ENCODE data around the gene RPS17. TPM values are rescaled to one million over a fixed set of nuclear protein-coding genes. Genes with fewer than 3 reads are reported as not detected.

Gene RPS17
- total and polyA plus RNA-seq, 2 donors (not counting 1 experiment from before 2014, with no cell fraction given): 2,297 to 5,877 TPM

DNA sequence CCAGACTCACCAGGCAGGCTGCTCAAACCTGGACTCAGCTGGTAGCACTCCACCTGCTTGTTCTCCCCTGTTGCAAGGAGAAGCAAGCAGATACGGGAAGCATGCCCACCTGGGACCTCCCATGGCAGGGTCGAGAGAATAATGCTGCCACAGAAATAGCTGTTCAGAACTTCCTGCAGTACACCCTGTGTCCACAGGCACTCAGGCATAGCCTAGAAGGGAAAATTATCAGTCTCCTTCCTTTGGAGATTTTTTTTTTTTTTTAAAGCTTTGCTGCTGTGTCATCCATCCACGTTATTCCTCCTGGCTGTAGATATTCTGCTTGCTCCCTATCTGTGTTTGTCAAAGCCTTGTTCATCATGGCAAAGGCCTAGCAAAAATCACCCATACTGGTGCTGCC is 32.7 kb upstream of the RPS17 start:
- Histone ChIP-seq H3K9ac (ENCODE audit: low read length) (no peak overlapping the region), H4K20me1 (ENCODE audit: control insufficient read depth, insufficient read depth, low read length, poor library complexity, severe bottlenecking) (no peaks in the 10 kb centered on the region), H3K4me3 (ENCODE audit: control extremely low read depth in 1 of 5, extremely low read depth in 1 of 5, insufficient read depth in 1 of 5, low read depth in 2 of 5, low read length in 4 of 5) (no peak overlapping the region), H3K27me3 (replicated peaks in 1 of 4; ENCODE audit: control extremely low read depth in 1 of 4, control insufficient read depth in 3 of 4, insufficient read depth in 4 of 4, low read length in 3 of 4) (peaks cover 0 to 16% (median 5%) of the 10 kb centered on the region in 4 experiments), H3K36me3 (replicated peaks in 1 of 2; ENCODE audit: control extremely low read depth in 1 of 2, control insufficient read depth in 1 of 2, extremely low read depth in 1 of 2, insufficient read depth in 2 of 2, low read length in 1 of 2) (no peaks in the 10 kb centered on the region), H3K27ac (ENCODE audit: low read length in 2 of 2) (no peak overlapping the region), H3K79me2 (ENCODE audit: control insufficient read depth, insufficient read depth, low read length) (no peaks in the 10 kb centered on the region), H2AFZ (ENCODE audit: insufficient read depth, low read depth, low read length, poor library complexity, severe bottlenecking) (no peak overlapping the region), H3K4me2 (replicated peaks; ENCODE audit: low read depth, low read length, poor library complexity, severe bottlenecking) (no peak overlapping the region), H3K4me1 (ENCODE audit: control insufficient read depth in 2 of 2, insufficient read depth in 2 of 2, low read length in 2 of 2) (no peaks in the 10 kb centered on the region), H3K9me3 (ENCODE audit: control extremely low read depth in 1 of 3, control insufficient read depth in 2 of 3, insufficient read depth in 1 of 3, low read length in 2 of 3) (no peaks in the 10 kb centered on the region)
- DNase-seq (no peak), ATAC-seq (ENCODE audit: low read depth) (no peak)
- no peak overlapping the region for H3K27ac Mint-ChIP-seq
- POLR2A ChIA-PET: no interaction called here
- H3K9me3 Mint-ChIP-seq (ENCODE audit: insufficient read depth): no peaks in the 10 kb centered on the region
- WGBS (ENCODE audit: insufficient coverage): 54% methylated on average over 3 of the region's 3 CpGs
- peaks cover 37% of the 10 kb centered on the region for H3K27me3 Mint-ChIP-seq
- no peak overlapping the region for H3K4me3 Mint-ChIP-seq
- intact Hi-C loops (cut with micrococcal nuclease): no loop called here
- CTCF ChIA-PET: no interaction called here
- TF ChIP-seq, protein P1, sequence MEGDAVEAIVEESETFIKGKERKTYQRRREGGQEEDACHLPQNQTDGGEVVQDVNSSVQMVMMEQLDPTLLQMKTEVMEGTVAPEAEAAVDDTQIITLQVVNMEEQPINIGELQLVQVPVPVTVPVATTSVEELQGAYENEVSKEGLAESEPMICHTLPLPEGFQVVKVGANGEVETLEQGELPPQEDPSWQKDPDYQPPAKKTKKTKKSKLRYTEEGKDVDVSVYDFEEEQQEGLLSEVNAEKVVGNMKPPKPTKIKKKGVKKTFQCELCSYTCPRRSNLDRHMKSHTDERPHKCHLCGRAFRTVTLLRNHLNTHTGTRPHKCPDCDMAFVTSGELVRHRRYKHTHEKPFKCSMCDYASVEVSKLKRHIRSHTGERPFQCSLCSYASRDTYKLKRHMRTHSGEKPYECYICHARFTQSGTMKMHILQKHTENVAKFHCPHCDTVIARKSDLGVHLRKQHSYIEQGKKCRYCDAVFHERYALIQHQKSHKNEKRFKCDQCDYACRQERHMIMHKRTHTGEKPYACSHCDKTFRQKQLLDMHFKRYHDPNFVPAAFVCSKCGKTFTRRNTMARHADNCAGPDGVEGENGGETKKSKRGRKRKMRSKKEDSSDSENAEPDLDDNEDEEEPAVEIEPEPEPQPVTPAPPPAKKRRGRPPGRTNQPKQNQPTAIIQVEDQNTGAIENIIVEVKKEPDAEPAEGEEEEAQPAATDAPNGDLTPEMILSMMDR (IDR thresholded peaks at IDR 0.05): no peak
- TF ChIP-seq EZH2 (IDR thresholded peaks at IDR 0.05; ENCODE audit: borderline replicate concordance, insufficient read depth, low read depth, low read length, poor library complexity, severe bottlenecking): no peak
- H3K4me1 Mint-ChIP-seq: no peaks in the 10 kb centered on the region

DNA sequence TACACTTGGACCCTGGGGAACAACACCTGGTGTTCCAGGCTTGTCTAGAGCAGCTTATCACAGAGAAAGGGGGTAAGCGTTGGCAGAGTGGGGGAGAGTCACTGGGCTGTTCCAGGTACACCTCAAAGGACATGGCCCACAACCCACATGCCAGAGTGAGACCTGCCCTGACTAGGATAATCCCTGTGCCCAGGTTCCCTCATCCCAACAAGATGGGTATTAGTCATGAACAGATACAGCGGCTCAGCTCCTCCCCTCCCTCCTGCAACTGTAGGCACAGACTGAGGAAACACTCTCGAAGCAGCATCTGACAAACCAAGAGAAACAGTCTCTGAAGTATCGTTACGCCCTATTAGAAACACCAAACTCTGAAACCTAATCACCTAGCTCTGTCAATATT is 32.1 kb upstream of the RPS17 start:
- Mint-ChIP-seq H3K9me3 (ENCODE audit: insufficient read depth) (no peaks in the 10 kb centered on the region), H3K4me1 (no peaks in the 10 kb centered on the region), H3K27ac (no peak overlapping the region), H3K4me3 (no peak overlapping the region), H3K27me3 (peaks cover 37% of the 10 kb centered on the region)
- no peak for ATAC-seq (ENCODE audit: low read depth)
- DNase-seq: no peak
- Histone ChIP-seq H3K27me3 (replicated peaks in 1 of 4; ENCODE audit: control extremely low read depth in 1 of 4, control insufficient read depth in 3 of 4, insufficient read depth in 4 of 4, low read length in 3 of 4) (peaks cover 0 to 16% (median 5%) of the 10 kb centered on the region in 4 experiments), H3K4me2 (replicated peaks; ENCODE audit: low read depth, low read length, poor library complexity, severe bottlenecking) (no peak overlapping the region), H3K9ac (ENCODE audit: low read length) (no peak overlapping the region), H3K36me3 (replicated peaks in 1 of 2; ENCODE audit: control extremely low read depth in 1 of 2, control insufficient read depth in 1 of 2, extremely low read depth in 1 of 2, insufficient read depth in 2 of 2, low read length in 1 of 2) (no peaks in the 10 kb centered on the region), H3K27ac (ENCODE audit: low read length in 2 of 2) (no peak overlapping the region), H2AFZ (ENCODE audit: insufficient read depth, low read depth, low read length, poor library complexity, severe bottlenecking) (no peak overlapping the region), H3K4me1 (ENCODE audit: control insufficient read depth in 2 of 2, insufficient read depth in 2 of 2, low read length in 2 of 2) (no peaks in the 10 kb centered on the region), H3K79me2 (ENCODE audit: control insufficient read depth, insufficient read depth, low read length) (no peaks in the 10 kb centered on the region), H3K4me3 (ENCODE audit: control extremely low read depth in 1 of 5, extremely low read depth in 1 of 5, insufficient read depth in 1 of 5, low read depth in 2 of 5, low read length in 4 of 5) (no peak overlapping the region), H3K9me3 (ENCODE audit: control extremely low read depth in 1 of 3, control insufficient read depth in 2 of 3, insufficient read depth in 1 of 3, low read length in 2 of 3) (no peaks in the 10 kb centered on the region), H4K20me1 (ENCODE audit: control insufficient read depth, insufficient read depth, low read length, poor library complexity, severe bottlenecking) (no peaks in the 10 kb centered on the region)
- ChIA-PET POLR2A (no interaction called here), CTCF (no interaction called here)
- TF ChIP-seq EZH2 (IDR thresholded peaks at IDR 0.05; ENCODE audit: borderline replicate concordance, insufficient read depth, low read depth, low read length, poor library complexity, severe bottlenecking): no peak
- TF ChIP-seq, protein P1 (IDR thresholded peaks at IDR 0.05): no peak
- intact Hi-C loops (cut with micrococcal nuclease): no loop called here
- WGBS (ENCODE audit: insufficient coverage): 93% methylated on average over 5 of the region's 5 CpGs

Measured in B cell (primary cell).